GM21381 (cell line): ENCODE data around the gene ACOXL.
"Not testable (repeated sequence)": the region's sequence is repeated elsewhere in the genome, so short reads cannot be mapped to it uniquely, and the experiment has no call there.

Experiments used
- ATAC-seq: cut with Tn5 transposase; IDR thresholded peaks from one replicate; pipeline ENCODE4 v1.9.1; 2021; ENCODE audit warnings: mild to moderate bottlenecking, moderate library complexity; ENCODE audit not compliant: unreplicated experiment

The ACOXL gene

DNA sequence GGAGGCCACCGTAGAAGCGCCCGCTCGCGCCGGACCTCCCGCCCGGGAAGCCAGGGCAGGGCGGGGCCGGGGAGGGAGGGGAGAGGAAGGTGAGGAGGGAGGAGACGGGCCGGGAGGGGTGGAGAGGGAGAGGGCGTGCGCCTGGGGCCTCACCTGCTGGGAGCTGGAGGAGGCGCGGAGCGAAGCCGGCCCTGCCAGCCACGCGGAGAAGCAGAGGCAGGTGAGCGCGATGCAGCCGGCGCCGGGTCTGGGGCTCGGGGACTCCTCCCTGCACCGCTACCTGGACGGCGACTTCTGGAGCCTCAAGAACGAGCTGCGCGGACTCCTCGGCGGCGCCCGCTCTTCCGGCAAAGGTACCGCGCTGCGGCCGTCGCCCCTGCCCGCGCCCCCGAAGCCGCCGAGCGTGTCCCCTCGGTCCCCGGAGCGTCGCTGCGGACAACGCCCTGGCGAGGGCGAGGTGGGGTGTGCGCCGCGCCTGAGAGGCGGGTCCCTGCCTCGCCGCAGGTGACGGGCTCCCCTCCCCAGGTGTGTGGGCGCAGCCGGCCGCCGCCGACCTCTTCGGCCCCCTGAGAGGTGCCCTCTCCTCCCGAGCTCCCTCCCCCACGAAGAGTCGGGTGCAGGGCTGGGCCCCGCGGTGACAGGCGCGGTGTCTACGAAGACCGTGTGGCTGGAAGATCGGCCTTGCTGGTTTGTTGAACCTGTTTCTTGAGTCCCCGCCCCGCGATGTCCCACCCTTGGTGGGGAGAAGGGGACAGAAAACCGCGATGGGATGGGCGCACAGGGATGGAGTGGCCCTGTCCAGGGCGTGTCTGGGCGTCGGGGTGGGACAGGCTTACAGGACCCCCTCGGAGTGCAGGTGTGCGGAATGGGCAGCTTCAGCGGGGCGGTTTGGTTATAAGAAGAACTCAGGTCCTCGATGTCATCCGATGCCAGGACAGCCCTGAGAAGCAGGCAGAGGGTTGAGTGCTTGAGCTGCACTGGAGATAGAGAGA lies at the start of gene ACOXL:
Gene ACOXL, plus strand, starts transcription at position 152 of the 992 bp plus-strand sequence. CDS start 35,817 bp downstream, outside the sequence.
- no peak for ATAC-seq

DNA sequence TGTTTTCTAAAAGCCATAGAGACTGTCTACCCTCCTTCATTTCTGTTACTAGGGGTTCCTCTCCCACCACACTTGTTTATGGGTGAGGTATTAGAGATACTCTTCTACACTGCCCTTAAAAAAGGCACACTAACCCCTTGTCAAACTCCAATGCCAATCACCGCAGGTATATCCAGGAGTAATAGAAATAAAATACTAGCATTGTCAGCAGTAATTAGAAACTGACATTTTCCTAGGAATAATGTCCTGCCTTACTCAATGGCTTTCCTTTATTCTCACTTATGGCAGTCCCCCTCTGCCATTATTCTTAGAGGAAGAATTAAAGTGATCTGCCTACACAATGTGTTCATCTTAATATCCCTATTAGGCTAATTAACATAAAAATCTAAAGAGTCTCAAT lies 49.5 kb upstream of the ACOXL start:
- no peak for ATAC-seq

DNA sequence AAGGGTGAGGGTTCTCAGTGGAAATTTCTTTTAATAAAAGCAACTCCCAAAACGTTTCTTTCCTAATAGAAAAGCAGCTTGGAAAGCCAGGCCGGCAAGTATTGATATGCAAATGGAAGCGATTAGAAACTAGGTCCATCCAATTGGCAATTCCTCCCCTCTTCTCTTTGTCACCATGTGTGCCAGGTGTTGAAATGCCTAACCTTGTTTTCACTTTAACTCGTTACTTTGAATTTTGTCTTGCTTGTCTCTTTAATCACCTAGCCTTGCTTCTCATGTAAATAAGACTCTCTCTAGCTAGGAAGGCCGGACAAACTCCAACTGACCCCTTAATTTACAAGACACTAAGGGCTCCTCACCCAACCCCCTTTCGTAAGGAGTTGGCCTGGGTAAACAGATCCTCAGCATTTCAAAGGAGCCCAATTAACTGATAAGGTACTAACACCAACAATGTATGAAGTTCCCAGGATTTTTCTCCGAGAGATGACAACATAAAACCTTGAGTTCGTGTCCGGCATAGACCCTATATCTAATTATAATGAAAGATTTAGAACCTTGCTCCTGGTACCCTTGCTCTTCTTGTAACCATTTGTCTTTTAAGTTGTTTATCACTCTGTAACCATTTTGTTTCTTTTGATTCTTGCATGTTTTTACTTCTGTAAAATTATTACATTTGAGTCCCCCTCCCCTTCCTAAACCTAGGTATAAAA lies 44.4 kb upstream of the ACOXL start:
- ATAC-seq: not testable (repeated sequence)

DNA sequence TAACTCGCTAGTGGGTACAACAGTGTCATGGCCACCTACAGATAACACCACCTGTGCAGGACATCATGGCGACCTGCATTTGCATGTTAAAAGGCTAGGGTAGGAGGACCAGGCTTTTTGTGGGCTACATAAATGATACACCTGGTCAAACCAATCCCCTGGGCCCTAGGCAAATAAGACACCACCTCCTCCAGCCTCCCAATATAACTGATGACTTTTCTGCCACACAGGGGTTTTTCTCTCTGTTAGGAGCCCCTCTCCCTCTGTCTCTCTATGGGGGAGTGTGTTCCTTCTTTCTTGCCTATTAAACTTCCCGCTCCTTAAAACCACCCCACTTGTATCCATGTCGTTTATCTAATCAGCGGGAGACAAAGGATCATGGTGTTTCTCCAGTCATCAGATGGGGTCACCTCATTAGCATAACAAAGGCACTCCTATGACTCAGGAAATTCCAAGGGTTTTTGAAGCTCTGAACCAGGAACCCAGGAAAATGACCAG lies 43.7 kb upstream of the ACOXL start:
- ATAC-seq: no peak

DNA sequence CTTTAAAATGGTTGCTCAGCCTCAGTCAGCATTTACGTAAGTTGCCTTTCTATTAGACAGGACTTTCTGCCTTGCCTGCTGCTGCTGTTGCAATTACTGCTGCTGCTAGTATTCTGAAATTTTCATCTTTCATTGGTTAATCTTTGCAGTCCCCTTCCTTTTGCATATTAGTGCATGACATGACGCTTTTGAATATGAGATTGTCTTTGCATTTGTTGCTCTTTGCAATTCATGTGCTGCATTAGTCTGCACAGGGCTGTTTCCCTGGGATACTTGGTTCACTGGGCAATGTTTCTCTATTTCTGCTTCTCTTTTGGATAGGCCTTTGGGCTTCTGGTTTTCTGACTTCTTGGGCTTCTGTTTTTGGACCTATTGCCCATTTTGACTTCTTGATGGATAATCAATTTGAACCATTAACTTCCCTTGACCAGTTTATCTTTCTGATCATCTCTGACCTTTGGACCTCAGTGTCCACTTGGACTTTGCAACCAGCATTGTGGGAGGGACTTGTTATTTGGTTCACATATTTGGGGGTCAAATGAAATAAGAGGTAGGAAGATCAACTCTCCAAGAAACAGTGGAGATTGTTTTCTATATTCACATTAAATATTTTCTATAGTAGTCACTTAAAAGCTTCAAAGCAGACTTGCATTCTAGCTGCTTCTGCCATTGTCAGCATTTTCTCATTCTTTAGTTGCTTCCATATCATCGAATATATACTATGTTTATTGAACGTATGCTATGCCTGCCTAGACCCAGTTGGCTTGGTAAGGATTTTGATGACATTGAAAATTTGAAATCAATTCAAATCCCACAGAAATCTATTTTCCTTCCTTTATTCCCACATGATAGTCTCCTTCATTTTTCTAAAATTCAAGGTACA lies 42.0 kb upstream of the ACOXL start:
- no peak for ATAC-seq

DNA sequence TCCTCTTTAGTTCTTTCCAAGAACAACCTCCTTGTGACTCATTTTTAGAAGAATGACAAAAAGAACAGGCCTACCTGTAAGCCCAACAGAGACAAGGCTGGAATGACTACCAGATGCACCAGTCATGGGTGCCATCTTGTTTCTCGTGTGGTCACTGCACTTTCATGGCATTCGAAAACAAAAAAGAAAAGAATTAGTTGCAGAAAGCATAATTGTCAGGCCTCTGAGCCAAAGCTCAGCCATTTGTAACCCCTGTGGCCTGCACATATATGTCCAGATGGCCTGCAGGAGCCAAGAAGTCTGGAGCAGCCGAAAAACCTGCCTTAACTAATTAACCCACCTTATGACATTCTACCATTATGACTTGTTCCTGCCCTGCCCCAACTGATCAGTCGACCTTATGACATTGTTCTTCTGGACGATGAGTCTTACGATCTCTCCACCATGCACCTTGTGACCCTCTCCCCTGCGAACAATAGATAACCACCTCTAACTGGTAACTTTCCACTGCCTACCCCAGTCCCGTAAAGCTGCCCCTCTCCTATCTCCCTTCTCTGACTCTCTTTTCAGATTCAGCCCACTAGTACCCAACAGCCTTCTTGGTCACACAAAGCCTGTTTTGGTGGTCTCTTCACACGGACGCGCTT lies 40.6 kb upstream of the ACOXL start:
- no peak for ATAC-seq

DNA sequence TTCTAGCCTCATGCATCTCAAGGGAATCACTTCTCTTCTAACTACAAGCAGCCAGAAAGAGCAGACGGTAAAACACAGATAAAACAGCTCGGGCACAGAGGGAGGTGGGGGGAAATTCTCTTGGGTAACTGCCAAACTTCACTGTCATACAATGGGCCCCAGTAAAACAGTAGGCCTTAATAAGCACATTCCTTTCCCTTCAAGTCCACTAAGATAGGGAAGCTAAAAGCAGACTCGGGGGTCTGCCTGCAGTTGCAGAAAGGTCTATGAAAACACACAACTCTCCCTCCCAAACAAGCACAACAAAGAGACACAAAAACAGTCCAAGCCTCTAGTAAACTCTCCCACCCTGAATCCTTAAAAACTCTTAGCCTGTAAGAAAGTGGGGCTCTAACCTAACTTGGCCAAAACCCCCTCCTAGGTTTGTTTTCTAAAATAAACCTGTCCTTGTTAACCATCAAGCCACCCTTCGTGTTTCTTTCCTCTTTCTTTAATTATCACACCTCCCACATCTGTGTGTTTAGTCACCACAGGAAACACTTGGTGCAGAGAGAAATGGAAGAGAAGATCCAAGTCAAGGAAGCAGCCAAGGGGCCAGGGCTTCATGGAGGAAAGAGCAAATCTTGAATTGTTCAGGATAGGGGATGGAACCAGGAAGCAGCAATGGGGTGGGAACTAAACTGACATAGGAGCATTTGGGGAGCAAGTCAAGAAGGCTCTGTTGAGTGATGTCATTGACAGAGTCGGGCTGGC lies 37.1 kb upstream of the ACOXL start:
- ATAC-seq: not testable (repeated sequence)

DNA sequence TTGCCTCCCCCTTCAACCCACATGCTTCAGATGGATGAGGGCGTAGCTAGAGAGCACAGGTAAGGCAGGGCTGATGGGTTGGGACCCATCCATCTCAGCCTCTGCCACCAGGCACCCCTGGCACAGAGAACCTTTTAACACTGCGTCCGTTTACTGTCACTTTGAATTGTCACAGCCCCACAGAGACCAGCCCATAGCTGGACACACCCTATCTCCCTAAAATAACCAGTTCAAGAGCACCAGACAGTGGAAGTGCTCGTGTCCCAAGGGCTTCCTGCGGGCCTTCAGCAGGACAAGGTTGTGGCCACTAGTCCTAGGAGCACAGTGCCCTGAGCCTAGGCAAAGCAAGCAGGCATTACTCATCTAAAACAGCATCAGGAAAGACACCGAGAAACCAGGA lies 34.1 kb upstream of the ACOXL start:
- not testable (repeated sequence) for ATAC-seq

DNA sequence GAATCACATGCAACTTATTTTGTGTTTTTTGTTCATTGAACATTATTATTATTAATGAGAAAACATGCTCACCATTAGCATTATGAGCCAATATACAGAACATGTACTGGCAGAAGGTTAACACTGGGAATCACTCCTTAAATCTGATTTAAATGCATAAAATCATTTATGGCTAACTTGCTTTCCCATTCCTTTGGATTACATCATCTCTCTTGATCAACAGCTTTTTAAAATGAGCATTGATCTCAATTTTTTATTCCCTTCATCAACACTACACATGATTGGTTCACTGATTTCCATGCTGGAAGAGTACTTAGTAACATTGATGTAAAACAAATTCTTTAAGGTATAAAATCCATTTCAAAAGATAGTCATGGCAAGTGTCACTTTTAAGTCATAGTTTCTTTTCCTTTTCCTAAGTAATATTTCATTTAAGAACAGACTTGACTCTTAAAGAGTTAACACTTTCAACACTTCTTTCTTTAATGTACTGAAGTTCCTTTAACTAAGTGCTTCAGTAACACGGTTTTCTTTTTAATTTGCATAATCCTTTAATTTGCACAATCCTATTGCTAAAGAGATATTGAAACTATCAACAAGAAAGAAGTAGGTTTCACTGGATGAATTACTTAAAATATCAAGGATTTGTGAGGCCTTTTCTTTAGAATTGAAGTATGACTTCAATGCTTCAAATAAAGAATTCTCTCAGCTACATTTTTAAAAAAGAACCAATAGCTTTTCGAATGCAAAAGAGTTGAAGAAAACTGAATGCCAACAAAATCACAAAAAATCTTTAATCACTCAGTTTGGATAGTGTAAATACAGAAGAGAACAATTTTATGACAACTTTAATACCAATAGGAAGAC lies 29.6 kb upstream of the ACOXL start:
- ATAC-seq: no peak

DNA sequence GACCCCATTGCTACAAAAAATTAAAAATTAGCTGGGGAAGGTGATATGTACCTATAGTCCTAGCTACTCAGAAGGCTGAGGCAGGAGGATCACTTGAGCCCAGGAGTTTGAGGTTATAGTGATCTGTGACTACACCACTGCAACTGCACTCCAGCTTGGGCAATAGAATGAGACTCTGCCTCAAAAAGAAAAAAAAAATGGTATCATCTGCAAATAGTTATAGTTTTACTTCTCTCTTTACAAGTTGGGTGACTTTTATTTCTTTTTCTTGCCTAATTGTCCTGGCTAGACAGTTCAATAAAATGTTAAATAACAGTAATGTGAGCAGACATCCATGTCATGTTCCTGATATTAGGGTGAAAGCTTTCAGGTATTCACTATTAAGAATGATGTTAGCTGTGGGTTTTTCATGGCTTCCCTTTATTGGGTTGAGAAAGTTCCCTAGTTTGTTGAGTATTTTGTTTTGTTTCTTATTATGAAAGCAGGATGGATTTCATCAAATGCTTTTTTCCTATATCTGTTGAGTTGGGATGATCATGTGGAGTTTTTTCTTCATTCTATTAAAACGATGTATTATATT lies 24.9 kb upstream of the ACOXL start:
- no peak for ATAC-seq

DNA sequence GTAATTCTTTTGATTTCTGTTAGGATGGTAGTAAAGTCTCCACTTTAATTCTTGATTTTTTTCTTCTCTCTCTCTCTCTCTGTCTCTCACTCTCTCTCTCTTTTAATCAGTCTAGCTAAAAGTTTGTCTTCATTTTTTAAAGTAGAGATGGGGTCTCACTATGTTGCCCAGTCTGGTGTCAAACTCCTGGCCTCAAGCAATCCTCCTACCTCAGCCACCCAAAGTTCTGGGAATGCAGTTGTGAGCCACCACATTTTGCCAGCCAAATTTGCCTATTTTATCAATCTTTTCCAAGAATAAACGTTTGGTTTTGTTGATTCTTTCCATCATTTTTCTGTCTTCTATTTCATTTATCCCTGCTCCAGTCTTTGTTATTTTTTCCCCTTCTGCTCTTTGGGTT lies 23.9 kb upstream of the ACOXL start:
- no peak for ATAC-seq

DNA sequence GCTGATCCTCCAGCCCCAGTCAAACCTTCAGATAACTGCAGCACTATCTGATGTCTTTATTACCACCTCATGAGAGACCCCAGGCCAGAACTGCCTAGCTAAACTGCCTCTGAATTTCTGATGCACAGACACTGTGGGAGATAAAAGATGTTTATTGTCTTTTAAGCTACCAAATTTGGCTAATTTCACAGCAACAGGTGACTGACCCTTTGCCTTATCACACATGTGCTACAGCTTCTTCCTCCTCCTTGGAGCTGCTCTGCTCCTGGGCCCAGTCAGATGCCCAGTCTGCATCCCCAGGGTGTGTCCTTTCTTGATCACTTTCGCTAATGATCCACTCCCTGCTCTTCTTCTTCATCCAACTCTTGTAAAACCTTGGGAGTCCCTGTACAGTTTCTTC lies 19.6 kb upstream of the ACOXL start:
- ATAC-seq: no peak

DNA sequence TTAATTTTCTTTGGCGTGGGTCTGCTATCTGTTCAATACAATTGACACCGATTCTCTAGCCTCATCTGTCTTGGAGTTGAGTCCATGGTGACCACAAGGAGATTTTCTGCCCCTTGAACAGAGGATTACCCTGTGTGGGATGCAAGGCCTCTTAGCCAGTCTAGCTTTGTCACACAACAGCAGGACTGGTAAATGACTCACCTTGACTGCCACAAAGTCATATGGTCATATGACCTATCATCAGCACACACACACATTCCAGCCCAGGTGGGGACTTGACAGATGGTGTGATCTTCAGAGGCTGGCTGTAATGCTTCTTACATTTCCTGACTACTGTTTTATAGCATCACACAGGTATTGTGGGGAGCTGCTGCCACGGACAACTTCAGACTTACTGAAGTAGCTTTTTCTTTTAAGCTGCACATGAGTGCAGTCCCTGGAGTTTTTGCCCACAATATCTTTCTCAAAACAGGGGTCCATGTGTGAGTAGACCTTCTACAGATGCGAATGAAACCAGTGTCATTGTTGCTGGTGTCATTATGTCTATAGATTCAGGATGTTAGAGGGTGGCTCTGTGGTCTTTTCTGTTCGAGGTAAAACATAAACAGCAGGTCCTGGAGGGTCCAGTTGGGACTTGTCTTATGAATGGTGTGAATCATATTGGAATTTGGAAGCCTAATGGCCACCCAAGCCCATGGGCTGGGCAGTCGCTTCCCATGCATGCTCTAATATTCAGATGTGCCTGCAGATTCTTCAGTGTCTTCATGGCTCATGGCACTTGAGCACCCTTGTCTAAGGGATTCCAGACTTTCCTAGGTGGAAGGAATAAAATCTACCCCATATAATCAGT lies 18.6 kb upstream of the ACOXL start:
- ATAC-seq: no peak

DNA sequence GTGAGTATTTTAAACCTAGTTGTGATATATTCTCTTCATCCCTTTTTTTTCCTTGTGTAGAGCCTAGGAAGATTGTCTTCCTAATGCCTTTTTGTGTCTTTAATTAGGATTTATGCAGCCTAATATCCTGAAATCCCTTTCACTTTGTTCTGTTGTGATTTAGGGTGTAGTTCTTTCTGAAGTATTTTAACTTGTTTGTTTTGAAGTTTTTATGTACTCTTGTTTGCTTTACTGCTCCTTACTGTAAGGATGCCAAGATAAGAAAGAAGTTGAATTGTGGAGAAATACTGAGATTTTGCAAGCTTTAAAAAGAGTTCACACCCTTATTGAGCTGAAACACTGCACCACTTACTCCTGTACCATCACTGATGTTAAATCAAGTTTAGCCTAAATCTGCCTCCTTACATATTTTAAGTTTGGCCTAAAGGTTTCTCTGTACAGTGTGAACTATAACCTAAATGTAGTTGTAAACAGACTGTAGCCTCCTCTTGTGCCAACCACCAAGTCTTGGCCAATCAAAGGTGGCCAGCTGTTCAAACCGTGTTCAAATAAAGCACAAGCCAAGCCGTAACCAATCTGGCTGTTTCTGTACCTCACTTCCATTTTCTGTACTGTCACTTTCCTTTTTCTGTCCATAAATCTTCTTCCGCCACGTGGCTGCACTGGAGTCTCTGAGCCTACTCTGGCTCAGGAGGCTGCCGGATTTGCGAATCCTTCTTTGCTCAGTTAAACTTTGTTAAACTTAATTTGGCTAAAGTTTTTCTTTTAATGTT lies 17.7 kb upstream of the ACOXL start:
- no peak for ATAC-seq

DNA sequence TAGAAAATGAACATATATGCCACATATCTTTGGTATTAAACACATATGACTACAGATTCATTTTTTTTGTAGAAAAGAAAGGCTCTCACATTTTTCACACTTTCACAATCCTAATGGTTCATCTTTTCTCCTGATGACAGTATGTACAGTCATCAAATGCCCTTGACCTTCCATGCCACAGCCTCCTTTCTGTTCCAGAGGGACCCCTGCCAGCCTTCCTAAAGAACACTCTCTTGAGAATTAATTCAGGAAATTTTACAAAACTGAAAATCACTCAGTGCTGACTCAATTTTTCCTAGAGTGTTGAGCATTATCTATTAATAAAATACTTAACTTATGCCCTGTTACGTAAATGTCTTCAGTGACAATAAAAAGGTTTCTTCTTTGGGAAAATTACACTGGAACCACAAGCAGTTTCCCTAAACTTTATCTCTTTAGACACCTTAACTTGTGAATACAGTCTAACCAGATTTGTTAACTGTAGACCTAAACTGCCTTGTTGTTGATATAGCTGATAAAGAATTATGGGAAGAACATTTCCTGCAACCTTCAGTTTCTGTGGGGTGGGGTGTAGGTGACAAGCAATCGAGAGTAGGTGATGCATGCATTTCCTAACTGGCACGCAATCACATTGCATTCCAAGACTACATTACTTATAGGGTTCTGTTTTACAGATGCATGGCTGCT lies 15.3 kb upstream of the ACOXL start:
- ATAC-seq: no peak

DNA sequence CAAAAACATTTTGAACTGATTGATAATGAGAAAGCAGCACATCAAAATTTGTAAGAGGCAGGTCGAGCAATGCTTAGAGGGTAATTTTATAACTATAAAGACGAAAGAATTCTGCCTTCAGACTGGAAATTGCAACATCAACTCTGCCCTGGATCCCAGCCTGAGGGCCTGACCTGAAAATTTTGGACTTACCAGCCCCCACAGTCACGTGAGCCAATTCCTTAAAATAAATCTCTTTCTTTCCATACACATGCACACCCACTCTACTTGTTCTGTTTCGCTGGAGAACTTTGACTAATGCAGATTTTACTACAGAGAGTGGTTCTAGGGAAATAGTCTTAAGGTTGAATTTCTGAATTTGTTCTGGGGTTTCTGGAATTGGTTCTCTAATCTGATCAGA lies 14.6 kb upstream of the ACOXL start:
- ATAC-seq: no peak
